Measurements from ENCODE around the gene NEK10.

DNA sequence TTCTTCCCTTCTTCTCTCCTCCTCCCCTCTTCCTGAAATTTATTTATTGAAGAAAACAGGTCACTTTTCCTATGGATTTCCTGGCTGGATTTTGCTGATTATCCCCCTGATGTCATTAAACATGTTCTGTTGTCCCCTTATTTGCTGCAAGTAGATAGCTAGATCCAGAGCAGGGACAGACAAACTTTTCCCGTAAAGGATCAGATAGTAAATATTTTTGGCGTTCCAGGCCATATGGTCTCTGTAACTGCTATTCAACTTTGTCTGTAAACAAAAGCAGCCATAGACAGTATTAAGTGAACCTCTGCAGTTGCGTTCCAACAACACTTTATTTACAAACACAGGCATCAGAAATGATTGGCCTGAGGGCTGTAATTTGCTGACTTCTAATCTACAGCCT is 241.3 kb downstream of the NEK10 start:
- TF ChIP-seq, protein P1, sequence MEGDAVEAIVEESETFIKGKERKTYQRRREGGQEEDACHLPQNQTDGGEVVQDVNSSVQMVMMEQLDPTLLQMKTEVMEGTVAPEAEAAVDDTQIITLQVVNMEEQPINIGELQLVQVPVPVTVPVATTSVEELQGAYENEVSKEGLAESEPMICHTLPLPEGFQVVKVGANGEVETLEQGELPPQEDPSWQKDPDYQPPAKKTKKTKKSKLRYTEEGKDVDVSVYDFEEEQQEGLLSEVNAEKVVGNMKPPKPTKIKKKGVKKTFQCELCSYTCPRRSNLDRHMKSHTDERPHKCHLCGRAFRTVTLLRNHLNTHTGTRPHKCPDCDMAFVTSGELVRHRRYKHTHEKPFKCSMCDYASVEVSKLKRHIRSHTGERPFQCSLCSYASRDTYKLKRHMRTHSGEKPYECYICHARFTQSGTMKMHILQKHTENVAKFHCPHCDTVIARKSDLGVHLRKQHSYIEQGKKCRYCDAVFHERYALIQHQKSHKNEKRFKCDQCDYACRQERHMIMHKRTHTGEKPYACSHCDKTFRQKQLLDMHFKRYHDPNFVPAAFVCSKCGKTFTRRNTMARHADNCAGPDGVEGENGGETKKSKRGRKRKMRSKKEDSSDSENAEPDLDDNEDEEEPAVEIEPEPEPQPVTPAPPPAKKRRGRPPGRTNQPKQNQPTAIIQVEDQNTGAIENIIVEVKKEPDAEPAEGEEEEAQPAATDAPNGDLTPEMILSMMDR (conservative IDR thresholded peaks at IDR 0.05; ENCODE audit: low read depth, low read length): no peak
- TF ChIP-seq EZH2phosphoT487 (IDR thresholded peaks at IDR 0.05; ENCODE audit: borderline replicate concordance, low read length) (no peak), EZH2 (IDR thresholded peaks at IDR 0.05; ENCODE audit: low read length, unreplicated experiment) (no peak)

All from PC-3 (cell line).